NK-92 (cell line): ENCODE data around the gene STARD6.
"Not testable (repeated sequence)": the region's sequence is repeated elsewhere in the genome, so short reads cannot be mapped to it uniquely, and the experiment has no call there.

Experiments
- DNase-seq: peaks from one replicate; lab custom pipeline; 2025; ENCODE audit not compliant: unreplicated experiment; lab: John Stamatoyannopoulos, UW

The STARD6 gene

DNA sequence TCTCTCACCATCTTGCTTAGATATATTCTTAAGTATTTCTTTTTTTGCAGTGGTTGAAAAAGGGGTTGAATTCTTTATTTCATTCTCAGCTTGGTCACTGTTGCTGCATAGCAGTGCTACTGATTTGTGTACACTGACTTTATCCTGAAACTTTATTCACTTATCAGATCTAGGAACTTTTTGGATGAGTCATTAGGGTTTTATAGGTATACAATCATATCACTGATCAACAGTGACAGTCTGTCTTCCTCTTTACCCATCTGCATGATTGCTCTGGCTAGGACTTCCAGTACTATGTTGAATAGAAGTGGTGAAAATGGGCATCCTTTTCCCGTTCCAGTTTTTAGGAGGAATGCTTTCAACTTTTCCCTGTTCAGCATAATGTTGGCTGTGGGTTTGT is 6.5 kb downstream of the STARD6 start:
- no peak for DNase-seq

GRCh38 chr18:54338230-54338629 is 19.4 kb downstream of the STARD6 start:
- DNase-seq, result no peak

- DNase-seq, result no peak
Measured at GRCh38 chr18:54335638-54336173, 22.0 kb downstream of the STARD6 start.

DNA sequence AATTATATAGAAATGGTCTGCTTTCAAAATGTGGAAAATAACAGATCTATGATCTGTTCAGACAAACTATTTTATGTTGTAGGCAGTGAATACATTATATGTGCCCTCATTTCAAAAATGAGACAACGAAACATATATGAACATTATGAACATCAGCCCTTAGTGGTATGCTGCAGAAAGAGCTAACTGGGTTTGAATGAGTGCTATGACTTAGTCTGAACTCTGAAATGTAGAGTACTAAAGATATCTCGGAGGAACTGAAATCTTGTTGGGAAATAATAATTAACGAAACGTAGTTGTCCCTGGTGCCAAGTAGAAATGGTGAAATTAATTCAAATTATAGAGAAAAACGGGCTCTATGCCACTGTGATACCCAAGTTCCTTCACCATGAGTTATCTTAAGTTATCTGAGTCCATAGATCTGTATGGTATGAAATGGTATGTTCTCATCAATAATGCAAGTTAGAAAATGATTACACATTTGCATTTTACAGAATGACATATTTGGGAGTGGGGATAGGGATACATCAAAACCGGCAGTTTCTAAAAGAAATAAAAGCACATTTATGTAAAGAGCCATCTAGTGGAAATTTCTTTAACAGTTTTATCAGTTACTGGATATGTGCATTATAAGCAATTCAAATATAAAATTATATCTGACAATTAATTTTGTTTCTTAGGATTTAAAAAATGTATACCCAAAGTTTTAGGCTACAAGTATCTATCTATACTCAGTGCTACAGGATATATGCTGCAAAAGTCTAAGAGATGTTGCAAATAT is 26.7 kb downstream of the STARD6 start:
- DNase-seq, result no peak

DNA sequence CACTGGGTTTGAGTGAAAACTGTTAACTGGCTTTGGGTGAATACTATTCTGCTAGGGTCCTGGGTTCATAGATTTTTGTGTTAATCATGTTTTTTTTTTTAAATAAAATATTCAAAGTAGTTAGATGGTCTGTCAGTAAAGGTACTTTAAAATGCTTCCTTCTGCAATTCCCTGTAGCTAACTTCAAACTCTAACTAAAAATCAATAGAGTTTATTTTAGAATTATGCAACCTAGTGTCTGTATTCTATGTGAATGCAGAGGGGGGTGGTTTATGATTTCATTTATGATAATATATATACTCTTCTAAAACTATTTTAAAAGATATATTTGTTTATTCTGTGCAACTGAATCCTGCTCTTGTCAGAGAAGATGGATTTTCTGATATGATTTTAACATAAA is 27.9 kb downstream of the STARD6 start:
- no peak for DNase-seq

DNA sequence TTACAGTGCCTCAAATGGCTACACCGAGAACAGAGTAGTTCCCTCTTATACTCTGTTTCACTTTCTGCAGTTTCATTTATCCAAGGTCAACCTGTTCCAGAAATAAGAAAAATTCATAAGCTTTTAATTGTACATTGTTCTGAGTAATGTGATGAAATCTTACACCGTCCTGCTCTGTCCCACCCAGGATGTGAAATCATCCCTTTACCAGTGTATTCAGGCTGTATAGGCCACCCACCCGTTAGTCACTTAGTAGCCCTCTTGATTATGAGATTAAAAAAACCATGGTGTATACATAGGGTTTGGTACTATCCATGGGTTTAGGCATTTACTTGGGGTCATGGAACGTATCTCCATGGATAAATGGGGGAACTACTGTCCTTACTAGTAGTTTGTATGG is 29.8 kb downstream of the STARD6 start:
- no peak for DNase-seq

DNA sequence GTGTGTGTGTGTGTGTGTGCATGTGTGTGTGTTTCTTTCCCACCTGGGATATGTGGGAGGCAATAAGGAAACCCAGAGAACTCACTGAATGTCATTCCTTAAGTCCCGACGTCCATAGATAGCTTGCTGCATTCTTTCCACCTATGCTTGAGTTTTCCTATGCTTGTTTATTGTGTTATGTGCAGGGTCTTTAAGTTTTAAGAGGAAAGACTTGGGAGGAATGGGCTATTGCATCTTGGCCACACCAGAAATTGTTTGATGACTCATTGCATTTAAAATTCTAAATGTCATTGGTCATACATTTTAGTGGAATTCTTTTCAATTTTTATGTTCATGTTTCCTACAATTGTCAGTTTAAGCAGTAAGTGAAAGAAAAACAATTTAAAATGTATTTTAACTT is 33.7 kb downstream of the STARD6 start:
- no peak for DNase-seq

- DNase-seq, result no peak
Measured at GRCh38 chr18:54323561-54323960, 34.1 kb downstream of the STARD6 start.

DNA sequence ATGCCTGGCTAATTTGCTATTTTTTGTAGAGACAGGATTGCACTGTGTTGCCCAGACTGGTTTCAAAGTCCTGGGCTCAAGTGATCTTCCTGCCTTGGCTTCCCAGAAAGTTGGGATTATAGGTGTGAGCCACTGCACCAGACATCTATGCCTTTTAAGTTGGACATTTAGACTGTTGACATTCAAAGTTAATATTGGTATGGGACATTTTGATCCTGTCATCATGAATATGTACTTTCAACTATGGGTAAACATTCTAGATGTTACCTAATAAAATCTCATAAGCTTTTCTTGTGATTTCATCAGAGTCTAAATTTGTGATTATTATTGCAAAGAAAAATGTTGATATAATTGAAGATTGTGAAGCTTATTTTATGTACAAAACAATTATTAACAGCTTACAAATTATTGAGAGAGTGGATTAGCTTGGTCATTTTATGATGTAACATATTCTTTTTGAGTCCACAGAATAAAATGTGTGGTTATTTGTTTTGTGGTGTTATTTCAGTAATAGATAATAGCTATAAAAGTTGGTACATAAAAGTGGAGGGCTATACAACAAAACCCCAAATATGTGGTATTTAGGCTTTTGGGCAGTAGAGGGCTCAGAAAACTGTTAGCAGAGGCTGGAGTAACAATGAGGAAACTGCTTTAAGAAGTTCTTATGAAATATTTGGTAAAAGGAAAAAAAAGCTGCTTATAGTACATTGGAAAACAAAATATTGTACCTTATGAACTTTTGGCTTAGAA is 41.4 kb downstream of the STARD6 start:
- DNase-seq, result no peak

GRCh38 chr18:54309564-54309963 is 48.1 kb downstream of the STARD6 start:
- DNase-seq, result not testable (repeated sequence)

DNA sequence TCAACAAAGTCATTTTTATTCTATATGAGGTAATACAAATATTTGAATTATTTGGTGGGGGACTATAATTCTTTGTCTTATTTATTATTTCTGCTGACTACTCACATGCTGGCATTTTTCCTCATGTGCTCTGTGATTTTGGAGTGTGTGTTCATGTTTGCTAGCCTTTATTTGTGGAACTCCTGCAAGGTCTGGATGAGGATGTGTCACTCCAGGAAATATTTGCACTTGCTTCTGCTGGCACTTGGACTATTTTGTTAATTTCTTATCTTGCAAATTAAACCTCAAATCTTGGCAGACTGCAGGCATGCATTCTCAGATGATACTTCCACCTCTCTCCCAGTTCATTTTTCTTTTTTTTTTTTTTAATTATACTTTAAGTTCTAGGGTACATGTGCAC is 54.2 kb downstream of the STARD6 start:
- DNase-seq, result no peak

DNA sequence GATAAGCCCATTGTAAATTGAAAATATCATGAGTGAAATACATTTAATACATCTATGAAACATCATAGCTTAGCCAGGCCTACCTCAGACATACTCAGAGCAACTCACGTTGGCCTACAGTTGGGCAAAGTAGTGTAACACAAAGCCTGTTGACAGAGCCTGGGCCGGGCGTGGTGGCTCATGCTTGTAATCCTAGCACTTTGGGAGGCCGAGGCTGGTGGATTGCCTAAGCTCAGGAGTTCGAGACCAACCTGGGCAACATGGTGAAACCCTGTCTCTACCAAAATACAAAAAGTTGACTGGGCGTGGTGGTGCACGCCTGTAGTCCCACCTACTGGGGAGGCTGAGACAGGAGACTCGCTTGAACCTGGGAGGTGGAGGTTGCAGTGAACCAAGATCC is 58.7 kb downstream of the STARD6 start:
- not testable (repeated sequence) for DNase-seq

- DNase-seq, result no peak
Measured at GRCh38 chr18:54296062-54296461, 61.6 kb downstream of the STARD6 start.

- DNase-seq, result no peak
Measured at GRCh38 chr18:54294274-54294673, 63.4 kb downstream of the STARD6 start.

DNA sequence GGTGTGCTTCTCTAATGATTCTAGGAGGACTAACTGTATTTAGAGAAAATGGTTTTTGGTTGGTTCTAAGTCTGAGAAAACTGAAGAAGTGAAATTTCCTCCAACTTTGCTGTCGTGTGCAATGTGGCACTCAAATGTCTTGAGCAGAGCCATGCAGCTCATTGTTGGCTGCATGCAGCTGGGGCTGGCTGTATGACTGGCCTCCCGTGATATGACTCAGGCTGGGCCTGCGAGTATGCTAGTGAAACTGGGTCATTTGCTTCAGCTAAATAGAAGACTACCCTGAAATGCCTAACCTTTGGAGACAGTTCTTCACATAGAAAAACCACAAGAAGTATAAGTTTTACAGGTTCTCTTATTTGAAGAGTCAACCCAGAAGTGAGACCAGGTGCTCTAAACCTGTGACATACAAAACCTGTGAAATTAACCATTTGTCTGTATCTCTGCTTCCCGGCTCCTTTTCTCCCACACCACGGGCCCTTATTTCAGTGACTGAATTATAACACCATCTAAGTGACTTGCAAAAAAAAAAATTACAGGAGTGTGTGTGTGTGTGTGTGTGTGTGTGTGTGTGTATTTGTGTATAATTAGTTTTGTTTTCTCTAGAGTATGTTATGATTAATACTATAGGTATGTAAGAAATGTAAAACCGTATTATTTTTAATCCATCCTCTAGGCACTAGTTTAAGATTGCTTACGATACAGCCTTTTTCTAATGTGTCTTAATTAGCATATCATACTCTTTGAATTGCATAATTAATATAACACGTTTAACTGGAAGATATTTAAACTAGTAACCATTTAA is 72.5 kb downstream of the STARD6 start:
- no peak for DNase-seq

DNA sequence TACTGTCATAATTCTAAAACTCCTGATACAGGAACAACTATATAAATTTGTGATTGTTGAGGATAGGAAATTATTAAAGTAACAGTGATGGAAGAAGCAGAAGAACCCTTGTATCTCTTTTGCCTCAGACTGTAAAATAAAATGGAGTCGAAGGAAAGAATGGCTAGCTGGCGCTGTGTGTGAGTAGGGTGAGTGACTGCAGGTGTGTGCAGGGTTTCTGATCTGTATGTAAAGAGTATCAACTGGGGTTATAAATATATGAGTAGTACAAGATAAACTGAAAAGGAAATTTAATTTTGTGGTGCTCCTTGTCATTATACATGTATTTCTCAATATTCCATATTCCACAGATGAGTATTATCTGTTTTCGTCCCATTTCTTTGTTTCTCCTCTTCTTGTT is 73.1 kb downstream of the STARD6 start:
- DNase-seq, result no peak

GRCh38 chr18:54280220-54280569 is 77.5 kb downstream of the STARD6 start:
- DNase-seq, result no peak

DNA sequence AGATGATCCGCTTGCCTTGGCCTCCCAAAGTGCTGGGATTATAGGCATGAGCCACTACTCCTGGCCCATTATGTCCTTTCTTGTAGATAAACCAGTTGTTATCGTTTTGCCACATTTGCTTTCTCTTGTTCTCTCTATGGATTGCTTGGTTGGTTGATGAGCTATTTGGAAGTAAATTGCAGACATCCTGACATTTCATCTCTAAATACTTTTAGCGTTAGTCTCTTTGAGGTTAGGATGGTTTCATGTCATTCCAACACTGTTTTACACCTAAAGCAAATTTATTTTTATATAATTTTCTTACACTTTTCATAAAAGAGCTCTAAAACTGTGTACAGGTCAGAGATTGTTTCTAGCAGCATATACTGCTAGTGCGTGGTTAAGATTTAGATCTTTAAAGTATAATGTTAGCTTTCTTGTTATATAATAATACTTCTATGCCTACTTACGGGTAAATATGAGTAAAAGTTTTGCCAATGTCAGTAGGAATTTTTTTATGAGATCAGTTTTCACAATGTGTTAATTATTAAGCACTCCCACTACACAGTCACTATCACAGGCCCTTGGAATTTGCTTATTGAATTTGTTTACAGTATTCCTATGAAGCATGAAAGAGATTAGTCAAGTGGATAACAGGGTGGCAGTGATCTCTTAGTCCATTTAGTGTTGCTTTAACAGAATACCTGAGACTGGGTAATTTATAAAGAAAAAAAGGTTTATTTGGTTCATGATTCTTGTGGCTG is 78.0 kb downstream of the STARD6 start:
- no peak for DNase-seq

DNA sequence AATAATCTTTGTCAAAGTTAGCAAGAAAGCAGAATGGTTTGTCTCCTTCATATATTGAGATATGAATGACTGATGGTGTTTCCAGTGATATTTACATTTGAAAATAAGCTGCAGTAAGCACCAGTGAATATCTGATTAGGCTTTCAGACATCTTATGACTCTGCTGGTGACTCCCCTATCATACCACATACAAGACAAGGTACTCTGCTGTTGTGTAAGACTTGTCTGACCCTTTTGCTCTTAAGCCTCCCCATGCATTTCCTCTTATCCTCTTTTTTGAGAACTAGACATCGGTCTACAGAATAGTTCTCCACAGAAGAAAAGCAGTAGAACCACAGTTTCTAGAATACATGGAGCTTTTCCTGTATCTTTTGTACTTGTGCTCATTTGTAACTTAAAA is 79.0 kb downstream of the STARD6 start:
- no peak for DNase-seq

- DNase-seq, result no peak
Measured at GRCh38 chr18:54277899-54278298, 79.8 kb downstream of the STARD6 start.
